Gastroesophageal sphincter (tissue), 4 donors: ENCODE results near the gene PMFBP1. TPM values are rescaled to one million over a fixed set of nuclear protein-coding genes. Genes with fewer than 3 reads are reported as not detected.

Source experiments
- ATAC-seq: fragments of 150-250 bp; one replicate; pipeline ENCODE4 v1.9.1; 2016; ENCODE audit warnings: mild to moderate bottlenecking, moderate library complexity
- H3K27ac ChIP-seq, 4 donors: fragments of 200-600 bp; sonication (generic) in 3 of 4; 1 replicate in 3 of 4; 2 replicates in 1 of 4; pipeline ENCODE4 v1.5.1; 2016 to 2019
- H3K27me3 ChIP-seq: fragments of 200-600 bp; sonication (generic); one replicate; pipeline ENCODE4 v1.5.1; 2019
- H3K36me3 ChIP-seq, 2 donors: fragments of 200-600 bp; sonication (generic); one replicate each; pipeline ENCODE4 v1.5.1; 2019; ENCODE audit warnings: control low read depth in 1 of 2
- H3K4me1 ChIP-seq, 3 donors: fragments of 200-600 bp; sonication (generic); 1 replicate in 2 of 3; 2 replicates in 1 of 3; pipeline ENCODE4 v1.5.1; 2016 to 2019; ENCODE audit warnings: control low read depth in 2 of 3
- H3K4me3 ChIP-seq, 2 donors: fragments of 200-600 bp; sonication (generic); one replicate each; pipeline ENCODE4 v1.5.1; 2019; ENCODE audit warnings: mild to moderate bottlenecking in 1 of 2, moderate library complexity in 1 of 2
- H3K9me3 ChIP-seq, 3 donors: fragments of 200-600 bp; sonication (generic); one replicate each; pipeline ENCODE4 v1.5.1; 2017 to 2019; ENCODE audit warnings: control low read depth in 2 of 3
- CTCF ChIP-seq, 4 experiments: fragments of 200-600 bp in 2 of 4; fragments of 450-650 bp in 2 of 4; sonication (generic) in 1 of 4; IDR thresholded peaks; one replicate each; pipeline ENCODE4 v1.5.1; 2017 to 2019; ENCODE audit warnings: antibody characterized with exemption in 4 of 4, mild to moderate bottlenecking in 2 of 4, moderate library complexity in 2 of 4
- EP300 ChIP-seq: sonication (generic); formaldehyde crosslinking; IDR thresholded peaks from one replicate; pipeline ENCODE4 v1.6.1; 2017; ENCODE audit warnings: antibody characterized with exemption, mild to moderate bottlenecking
- POLR2A ChIP-seq, 2 donors: fragments of 450-650 bp; IDR thresholded peaks; one replicate each; pipeline ENCODE4 v1.6.1; 2017; ENCODE audit warnings: antibody characterized with exemption in 2 of 2, mild to moderate bottlenecking in 2 of 2, moderate library complexity in 1 of 2
- POLR2AphosphoS5 ChIP-seq: sonication (generic); formaldehyde crosslinking; IDR thresholded peaks from one replicate; pipeline ENCODE4 v1.6.1; 2017; ENCODE audit warnings: antibody characterized with exemption
- WGBS, 2 donors: methylation state at CpG; one replicate each; pipeline ENCODE4 v1.1.5; 2018; ENCODE audit warnings: low coverage in 1 of 2; 5-methylcytosine and 5-hydroxymethylcytosine counted together
- total RNA-seq, 4 donors: library from RNA; depleted of rRNA; stranded (reverse); fragments of >200 nt; gene quantifications; one replicate each; pipeline ENCODE4 v1.1.0, GENCODE V29; 2016

The PMFBP1 gene
- total RNA-seq, 4 donors from 2014 or later, result 0.16 to 0.81 (median 0.39) TPM; not detected in 1

DNA sequence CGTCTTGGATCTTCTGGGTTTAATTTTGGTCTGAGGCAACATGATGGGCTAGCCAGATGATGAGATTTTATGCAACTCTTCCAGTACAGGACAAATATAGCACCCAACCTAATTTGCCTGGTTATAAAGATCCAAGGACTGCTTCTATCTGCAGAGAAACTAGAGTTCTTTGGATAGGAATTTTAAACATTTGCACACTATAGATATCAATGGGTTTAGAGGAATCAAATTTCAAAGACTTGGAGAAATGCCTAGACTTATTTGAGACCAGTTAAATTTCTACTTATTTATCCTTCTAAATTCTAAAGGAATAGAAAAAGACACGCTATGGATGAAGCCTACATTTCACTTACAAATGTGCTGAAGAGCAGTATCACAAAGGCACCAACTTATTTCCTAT, 12.6 kb downstream of the PMFBP1 start:
- Histone ChIP-seq H3K27ac (no peak overlapping the region), H3K4me1 (no peaks in the 10 kb centered on the region), H3K27me3 (peaks cover 4% of the 10 kb centered on the region), H3K4me3 (no peak overlapping the region), H3K9me3 (no peaks in the 10 kb centered on the region), H3K36me3 (no peaks in the 10 kb centered on the region)
- WGBS, 2 donors, result 18 to 31% methylated on average over 2 of the region's 2 CpGs
- TF ChIP-seq POLR2AphosphoS5, result no peak
- no peak for ATAC-seq

DNA sequence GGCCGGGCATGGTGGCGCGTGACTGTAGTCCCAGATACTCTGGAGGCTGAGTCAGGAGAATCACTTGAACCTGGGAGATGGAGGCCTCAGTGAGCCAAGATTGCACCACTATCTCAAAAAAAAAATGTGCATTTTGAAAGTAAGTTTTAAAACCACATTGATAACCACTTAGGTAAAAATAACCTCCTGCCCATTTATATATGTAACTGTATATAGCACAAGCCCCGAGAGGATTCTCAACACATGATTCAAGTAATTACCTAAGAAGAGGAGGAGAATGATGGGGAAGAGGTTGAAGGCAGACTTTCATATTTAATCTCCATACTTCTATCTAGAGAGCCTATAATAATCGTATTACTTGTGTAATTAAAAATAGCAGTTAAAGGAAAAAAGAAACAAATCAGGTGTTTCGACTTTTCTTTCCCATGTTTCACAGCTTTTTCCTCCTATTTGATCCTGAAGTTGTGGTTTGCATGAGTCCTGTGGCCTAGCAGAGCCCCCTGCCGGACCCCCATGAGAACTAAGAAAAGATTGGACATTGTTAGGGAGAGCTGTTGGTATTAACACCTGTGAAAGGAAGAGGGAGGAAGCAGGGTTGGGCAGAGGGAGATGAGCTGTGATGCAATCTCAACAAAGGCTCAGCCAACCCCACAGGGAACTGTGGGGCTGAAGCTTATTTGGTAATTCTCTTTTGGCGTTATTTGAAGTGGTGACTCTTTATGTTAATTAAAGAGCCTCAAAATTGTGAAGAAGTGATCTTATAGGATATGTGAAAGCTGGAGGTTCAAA, 22.1 kb downstream of the PMFBP1 start:
- TF ChIP-seq EP300 (no peak), CTCF (IDR thresholded peaks at IDR 0.05) (no peak), POLR2AphosphoS5 (no peak), POLR2A (IDR thresholded peaks at IDR 0.05) (no peak)
- H3K27me3 ChIP-seq, result no peaks in the 10 kb centered on the region
- WGBS, 2 donors, result 74 to 83% methylated on average over 6 to 8 of the region's 8 CpGs
- H3K4me3 ChIP-seq, result no peak overlapping the region
- no peaks in the 10 kb centered on the region for H3K36me3 ChIP-seq
- no peaks in the 10 kb centered on the region for H3K9me3 ChIP-seq
- H3K4me1 ChIP-seq, result no peaks in the 10 kb centered on the region
- no peak overlapping the region for H3K27ac ChIP-seq
- no peak for ATAC-seq

- Histone ChIP-seq H3K4me1 (no peaks in the 10 kb centered on the region), H3K9me3 (no peaks in the 10 kb centered on the region), H3K27ac (no peak overlapping the region), H3K27me3 (peaks cover 9% of the 10 kb centered on the region), H3K36me3 (no peaks in the 10 kb centered on the region), H3K4me3 (no peak overlapping the region)
- ATAC-seq, result no peak
- no peak for TF ChIP-seq CTCF (IDR thresholded peaks at IDR 0.05)
- 25 to 75% methylated on average over 1 of the region's 1 CpG for WGBS, 2 donors
Observed at GRCh38 chr16:72142476-72142875, 29.5 kb downstream of the PMFBP1 start.

DNA sequence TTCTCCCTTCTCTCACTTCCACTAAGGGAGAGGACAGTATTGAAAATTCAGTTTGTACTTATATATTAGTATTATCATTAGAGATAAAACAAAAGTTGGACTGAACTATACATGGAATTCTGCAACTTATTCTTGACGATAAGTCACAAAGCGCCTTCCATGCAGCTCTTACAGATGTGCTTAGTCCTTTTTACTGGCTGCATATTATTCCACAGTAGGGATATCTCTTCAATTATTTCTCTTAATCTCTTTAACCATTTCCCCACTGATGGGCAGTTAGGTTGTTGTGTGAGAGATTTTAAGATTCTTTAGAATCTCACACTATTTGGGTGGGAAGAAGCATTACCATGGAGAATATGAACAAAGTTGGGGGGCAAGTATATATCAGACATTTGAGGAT, 32.0 kb downstream of the PMFBP1 start:
- H3K4me3 ChIP-seq, result no peak overlapping the region
- no peaks in the 10 kb centered on the region for H3K4me1 ChIP-seq
- H3K36me3 ChIP-seq, result no peaks in the 10 kb centered on the region
- H3K27ac ChIP-seq, result no peak overlapping the region
- H3K9me3 ChIP-seq, result no peaks in the 10 kb centered on the region
- TF ChIP-seq EP300, result no peak
- TF ChIP-seq CTCF (IDR thresholded peaks at IDR 0.05), result no peak
- TF ChIP-seq POLR2A (IDR thresholded peaks at IDR 0.05), result no peak
- TF ChIP-seq POLR2AphosphoS5, result no peak
- WGBS, 2 donors, result 94 to 100% methylated on average over 2 of the region's 2 CpGs
- no peak for ATAC-seq
- peaks cover 12% of the 10 kb centered on the region for H3K27me3 ChIP-seq

DNA sequence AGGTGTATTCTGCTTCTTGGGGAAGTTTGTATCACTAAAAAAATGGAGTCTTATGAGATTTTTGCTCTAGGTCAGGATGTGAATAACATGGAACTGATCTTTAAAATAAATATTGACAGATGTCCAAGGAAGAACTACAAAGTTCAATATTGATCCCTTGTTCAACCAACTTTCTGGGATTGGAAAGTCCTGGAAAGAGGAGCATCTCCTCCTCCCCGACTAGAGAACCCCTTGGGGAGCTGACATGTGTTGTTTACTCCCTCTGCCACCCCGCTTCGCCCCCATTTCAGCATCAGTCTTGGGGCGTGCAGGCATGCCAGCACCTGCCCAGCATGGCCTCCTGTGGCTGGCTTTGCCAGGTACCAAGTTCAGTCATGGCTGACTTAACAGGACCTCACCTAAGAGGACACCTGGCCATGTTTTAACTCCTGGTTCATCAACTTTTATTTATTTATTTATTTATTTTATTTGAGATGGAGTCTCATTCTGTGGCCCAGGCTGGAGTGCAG, 33.8 kb downstream of the PMFBP1 start:
- TF ChIP-seq POLR2A (IDR thresholded peaks at IDR 0.05) (no peak), POLR2AphosphoS5 (no peak), EP300 (no peak)
- Histone ChIP-seq H3K36me3 (no peaks in the 10 kb centered on the region), H3K4me1 (no peaks in the 10 kb centered on the region), H3K27me3 (peaks cover 12% of the 10 kb centered on the region), H3K27ac (no peak overlapping the region), H3K9me3 (no peaks in the 10 kb centered on the region), H3K4me3 (no peak overlapping the region)
- 78 to 93% methylated on average over 4 of the region's 4 CpGs for WGBS, 2 donors
- ATAC-seq, result no peak

- Histone ChIP-seq H3K27me3 (peaks cover 12% of the 10 kb centered on the region), H3K36me3 (no peaks in the 10 kb centered on the region), H3K4me1 (no peaks in the 10 kb centered on the region), H3K9me3 (no peaks in the 10 kb centered on the region), H3K27ac (no peak overlapping the region), H3K4me3 (no peak overlapping the region)
- ATAC-seq, result no peak
- 68 to 82% methylated on average over 7 to 14 of the region's 15 CpGs for WGBS, 2 donors
- no peak for TF ChIP-seq EP300
- no peak for TF ChIP-seq CTCF (IDR thresholded peaks at IDR 0.05)
- TF ChIP-seq POLR2A (IDR thresholded peaks at IDR 0.05), result no peak
- TF ChIP-seq POLR2AphosphoS5, result no peak
Observed at GRCh38 chr16:72137380-72138063, 34.4 kb downstream of the PMFBP1 start.
